Effector CD8-positive, alpha-beta T cell (primary cell): ENCODE data around the gene NOTCH3.

Experiments
- DNase-seq: peaks from one replicate; lab custom pipeline; 2025; lab: John Stamatoyannopoulos, UW

NOTCH3 gene

DNA sequence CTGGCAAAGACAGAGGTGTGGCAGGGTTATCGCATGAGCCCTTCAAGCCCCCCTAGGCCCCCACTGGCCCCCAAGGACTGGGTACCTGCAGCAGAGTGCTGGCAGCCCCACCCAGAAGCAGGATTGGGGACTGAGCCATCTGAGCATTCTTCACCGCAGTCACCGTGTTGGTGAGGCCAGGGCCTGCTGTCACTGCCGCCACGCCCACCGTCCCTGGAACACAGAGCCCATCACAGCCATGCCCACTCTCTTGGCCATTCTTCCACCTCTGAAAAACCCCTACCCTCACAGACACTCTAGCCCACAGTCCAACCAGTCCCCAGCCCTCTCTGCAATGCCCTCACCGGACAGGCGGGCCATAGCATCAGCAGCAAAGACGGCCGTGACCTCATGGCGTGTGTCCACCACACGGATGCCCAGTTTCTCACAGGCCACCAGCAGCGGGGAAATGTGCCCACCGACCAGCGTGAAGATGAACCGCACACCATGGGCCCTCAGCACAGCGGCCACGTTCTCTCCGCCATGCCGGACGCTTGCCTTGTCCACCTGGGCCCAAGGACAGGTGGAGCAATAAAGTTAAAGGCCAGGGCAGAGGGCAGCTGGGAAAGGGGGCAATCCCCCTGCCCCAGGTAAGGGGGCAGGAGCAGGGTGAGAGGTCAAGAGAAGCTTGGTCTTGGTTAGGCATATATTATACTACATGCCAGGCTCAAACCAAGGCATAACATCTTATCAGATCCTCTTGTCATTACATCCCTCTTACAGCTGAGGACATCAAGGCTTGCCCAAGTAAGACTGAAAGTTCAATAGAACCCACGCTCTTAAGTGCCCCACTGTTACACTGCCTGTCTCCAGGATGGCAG is 77.5 kb downstream of the NOTCH3 start:
- no peak for DNase-seq

DNA sequence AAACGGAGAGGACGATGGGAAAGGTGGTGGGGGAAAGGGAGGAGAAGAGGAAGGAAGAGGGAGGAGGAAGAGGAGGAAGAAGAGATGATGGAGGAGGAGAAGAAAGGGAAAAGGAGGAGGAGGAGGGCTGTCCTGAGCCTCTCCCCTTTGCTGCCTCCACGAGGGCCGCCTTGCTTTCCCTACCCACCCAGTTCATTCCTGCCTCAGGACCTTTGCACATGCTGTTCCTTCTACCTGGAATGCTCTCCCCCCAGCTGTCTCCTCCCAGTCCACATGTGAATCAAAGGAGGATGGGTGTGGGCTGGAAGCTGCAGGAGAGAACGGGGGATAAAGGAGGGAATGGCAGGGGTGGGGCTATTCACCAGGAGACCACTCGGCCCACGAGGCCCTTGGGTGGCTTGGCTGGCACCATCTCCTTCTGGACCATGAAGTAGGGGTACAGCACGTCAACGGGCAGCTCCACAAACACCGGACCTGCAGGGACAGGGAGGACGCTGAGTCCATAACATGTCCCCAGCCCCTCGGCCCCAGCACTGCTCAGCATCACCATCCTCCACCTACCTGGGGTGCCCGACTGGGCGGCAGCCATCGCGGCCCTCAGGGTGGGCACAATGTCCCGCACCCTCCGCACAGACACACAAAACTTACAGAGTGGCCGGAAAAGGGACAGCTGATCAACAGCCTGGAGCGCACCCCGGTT is 78.3 kb downstream of the NOTCH3 start:
- DNase-seq, result no peak

DNA sequence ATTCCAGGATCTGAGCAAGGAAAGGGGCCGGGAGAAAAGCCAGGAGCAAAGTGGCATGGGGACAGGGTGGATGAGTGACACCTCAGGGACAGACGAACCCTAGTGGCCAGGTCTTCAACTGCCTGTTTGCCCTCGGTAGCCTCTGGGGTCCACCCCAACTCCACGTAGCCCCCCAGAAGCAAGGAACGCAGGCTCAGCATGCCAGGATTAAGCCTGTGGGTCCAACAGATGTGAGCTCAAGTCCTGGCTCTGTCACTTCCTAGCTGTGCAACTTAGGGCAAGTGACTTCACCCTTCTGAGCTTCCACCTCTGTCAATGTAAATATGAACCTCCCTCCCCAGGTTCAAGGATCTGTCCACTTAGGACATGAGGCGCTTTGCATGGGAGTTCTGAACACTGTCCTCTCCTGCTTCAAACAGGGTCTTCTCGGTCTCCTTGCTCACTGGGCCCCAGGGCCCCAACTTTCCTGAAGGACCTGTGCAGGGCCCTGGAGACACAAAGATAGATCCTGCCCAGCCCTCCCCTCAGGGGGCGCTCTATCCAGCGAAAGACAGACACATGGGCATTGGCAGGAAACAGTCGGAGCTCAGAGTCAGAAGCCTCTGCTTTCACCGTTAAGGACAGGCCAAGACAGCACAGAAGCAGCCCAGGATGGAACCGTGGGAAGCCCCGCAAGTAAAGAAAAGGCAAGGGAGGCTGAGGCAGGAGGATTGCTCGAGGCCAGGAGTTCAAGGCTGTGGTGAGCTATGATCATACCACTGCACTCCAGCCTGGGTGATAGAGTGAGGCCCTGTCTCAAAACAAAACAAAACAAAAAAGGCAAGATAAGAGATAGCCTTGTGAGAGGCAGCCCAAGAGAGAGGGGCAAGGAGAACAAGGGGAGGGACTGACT is 80.4 kb downstream of the NOTCH3 start:
- no peak for DNase-seq

DNA sequence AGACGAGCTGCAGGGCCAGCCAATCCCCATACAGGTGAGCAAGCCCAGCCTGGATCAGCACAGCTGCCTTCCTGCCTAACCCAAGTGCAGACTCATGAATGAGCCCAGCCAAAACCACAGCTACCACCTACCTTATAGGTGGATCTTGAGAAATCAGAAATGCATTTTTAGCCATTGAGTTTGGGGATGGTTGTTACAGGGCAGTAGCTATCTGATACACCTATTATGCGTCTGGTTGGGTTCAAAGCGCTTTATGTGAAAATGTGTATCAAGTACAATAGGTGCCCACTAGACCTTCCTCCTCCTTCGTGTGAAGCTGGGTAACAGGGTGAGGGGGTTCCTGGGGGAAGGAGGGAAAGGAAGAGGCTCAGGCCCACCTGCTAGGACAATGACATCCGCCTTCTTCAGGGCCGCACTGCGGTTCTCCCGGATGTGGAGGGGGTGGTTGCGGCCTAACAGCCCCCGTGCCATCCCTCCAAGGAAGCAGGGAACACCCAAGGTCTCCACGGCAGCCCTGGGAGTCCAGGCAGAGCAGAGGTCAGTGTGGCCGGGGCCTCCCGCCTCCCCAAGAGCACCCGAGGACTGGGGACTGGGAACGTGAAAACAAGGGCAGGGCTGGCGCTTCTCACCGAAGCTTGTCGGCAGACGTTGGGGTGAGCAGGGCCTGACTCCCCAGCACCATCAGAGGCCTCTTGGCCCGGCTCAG is 81.9 kb downstream of the NOTCH3 start:
- DNase-seq, result no peak

DNA sequence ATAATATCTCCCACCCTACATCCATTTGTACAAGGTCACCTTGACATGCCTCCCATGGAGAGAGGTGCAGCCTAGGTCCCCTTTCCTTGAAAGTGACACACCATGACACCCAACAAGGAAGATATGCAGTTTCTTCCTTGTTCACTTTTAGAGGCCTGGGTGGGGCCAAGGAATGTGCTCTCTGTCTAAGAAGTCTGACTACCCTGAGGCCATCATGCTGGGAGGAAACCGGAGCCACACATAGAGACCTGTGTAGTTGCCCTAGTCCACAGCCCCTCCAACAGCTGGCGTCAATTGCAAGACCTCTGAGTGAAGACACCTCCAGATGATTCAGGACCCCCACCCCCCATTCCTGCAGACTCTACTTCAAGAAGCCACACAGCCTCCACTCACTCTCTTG is 82.5 kb downstream of the NOTCH3 start:
- no peak for DNase-seq

DNA sequence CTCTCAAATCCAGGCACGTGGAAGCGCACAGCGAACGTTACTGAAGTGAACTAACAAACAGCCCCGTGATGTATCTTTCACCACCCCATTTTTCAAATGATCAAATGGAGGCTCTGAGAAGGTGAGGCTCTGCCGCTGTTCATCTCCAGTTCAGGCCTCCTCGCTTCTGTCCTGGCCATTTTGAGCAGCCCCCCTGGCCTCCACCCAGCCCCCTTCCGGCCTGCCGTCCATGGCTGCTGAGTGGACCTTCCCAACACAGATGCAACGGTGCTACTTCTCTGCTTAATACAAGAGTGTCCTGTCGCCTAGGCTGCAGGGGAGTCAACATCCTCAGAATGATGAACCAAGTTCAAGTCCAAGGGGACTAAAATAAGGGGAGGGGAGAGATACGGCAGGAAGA is 83.9 kb downstream of the NOTCH3 start:
- no peak for DNase-seq

DNA sequence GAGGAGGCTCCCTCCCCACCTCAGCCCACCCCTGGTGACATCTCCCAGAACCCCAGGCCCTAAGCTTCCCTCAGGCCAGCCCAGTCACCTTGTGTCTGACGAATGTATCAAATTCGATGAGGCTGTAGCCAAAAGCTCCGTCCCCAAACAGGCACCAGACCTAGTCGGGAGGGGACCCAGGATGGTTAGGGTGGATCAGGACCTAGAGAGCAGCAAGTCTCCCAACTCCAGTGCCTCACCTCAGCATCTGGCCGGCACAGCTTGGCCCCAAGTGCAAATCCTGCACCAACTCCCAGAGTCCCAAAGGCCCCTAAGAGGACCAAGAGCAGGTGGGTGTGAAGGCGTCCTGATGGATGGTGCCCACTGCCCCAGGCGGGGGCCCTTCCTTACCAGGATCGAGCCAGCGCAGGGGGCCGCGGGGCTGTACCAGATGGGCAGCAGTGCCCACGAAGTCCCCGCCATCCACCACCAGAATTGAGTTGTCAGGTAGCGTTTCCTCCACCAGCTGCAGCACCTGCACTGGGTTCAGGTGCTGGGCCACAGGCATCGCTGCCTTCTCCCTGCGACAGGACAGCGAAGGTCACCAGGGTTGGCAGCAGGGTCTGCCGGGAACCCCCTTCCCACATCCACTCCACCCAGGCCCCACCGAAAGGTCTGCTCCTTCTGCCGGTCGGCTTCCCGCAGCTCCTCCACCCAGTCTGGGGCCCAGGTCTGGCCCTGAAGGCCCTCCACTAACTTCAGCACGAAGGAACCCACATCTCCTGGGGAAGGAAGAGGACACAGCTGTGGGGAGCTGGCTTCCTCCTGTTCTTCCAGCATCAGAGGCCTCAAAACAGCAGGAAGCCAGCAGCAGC is 84.8 kb downstream of the NOTCH3 start:
- no peak for DNase-seq

DNA sequence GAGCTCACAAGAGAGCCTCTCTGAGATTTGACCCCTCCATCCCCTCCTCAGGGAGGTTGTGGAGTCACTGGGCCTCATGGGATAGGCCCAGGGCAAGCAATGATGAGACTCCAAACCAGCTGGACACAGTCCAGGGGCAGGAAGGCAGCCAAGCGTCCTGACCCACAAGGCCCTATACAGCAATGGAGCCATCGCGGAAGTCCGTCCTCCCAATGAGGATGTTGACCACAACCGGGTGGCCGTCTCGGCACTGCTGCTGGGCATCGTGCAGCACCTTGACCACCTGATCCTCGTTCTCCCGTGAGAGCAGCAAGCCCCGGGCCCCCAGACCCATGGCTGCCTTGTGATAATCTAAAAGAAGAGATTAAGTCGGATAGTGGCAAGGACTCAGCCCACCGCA is 85.7 kb downstream of the NOTCH3 start:
- no peak for DNase-seq

DNA sequence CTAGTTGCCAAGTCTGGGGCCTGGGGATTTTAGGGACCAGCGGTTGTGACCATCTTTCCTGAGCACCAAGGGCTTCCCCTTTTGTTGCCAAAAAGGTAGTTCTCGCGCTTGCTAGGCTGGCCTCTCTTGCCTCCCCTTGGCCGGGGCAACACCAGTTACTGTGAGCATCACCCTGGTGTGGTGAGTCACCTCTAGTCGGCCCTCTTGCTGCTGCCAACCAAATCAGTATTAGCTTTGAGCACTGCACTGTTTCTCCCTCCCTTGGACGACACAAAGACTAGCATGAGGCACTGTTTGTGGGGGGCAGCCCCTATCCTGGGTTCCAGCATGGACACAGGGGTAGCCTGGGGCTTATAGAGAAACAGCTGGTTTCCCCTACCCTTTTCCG is 86.6 kb downstream of the NOTCH3 start:
- no peak for DNase-seq

DNA sequence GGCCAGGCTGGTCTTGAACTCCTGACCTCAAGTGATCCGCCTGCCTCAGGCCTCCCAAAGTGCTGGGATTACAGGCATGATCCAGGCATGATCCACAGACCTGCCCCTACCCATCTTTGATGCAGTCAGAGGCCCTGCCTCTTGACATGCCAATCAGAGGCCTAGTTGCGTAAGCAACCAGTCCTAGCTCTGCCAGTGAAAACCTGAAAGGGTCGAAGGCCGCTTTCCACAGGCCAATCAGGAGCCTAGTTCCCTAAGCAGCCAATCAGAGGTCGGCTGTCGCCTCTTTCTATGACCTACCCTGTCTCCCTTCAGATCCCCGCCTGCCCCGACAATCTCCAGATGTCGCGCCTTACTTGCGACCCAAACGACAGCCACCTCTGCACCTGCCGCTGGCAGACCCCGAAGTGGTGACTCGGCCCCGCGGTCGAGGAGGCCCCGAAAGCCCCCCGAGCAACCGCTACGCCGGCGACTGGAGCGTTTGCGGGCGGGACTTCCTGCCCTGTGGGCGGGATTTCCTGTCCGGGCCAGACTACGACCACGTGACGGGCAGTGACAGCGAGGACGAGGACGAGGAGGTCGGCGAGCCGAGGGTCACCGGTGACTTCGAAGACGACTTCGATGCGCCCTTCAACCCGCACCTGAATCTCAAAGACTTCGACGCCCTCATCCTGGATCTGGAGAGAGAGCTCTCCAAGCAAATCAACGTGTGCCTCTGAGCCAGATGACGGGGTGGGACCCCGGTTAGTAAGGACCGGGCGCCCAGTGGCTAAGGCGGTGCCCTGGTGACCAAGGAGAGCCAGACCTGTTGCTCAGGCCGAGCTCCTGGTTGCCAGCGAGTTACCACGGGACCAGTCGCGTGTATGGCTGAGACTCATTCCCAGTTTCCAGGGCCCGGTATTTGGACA is 87.3 kb downstream of the NOTCH3 start:
- no peak for DNase-seq

DNA sequence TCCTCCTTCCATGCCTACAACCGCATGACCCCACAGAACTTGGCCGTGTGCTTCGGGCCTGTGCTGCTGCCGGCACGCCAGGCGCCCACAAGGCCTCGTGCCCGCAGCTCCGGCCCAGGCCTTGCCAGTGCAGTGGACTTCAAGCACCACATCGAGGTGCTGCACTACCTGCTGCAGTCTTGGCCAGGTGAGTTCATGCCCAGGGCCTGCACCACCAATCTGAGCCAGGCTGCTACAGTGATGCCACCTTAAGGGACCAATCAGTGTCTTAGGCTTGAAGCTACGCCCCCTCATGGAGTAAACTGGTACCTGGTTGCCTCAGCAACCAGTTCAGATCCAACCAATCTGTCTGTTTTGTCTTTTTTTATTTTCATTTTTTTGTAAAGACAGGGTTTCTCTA is 88.4 kb downstream of the NOTCH3 start:
- no peak for DNase-seq

DNA sequence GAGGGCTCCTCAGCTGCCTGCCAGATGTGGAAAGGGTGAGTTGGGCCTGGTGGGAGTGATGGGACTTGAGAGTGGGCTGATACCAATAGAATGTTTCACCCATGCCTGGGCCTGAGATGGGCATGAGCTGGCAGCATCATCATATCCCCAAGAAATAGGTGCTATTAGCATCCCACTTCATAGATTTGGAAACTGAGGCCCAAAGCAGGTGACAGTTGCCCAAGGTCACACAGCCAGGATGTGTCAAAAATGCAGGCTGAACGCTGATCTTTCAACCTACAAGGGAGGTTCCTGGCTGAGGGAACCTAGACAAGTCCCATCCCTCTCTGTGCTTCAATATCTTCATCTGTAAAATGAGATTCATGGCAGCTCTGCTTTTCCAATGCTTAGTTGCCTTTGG is 89.0 kb downstream of the NOTCH3 start:
- DNase-seq, result no peak

DNA sequence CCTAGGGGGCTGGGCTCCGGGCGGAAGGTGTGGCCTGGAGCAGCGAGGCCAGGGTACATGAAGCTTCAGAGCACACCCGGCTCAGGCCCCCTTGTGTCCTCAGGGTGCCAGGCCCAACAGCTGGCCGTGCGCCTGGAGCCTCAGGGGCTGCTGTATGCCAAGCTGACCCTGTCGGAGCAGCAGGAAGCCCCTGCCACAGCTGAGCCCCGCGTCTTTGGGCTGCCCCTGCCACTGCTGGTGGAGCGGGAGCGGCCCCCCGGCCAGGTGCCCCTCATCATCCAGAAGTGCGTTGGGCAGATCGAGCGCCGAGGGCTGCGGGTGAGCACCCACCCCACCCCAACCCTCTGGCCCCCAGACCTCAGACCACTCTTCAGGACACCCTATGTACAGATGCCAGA is 90.4 kb downstream of the NOTCH3 start:
- no peak for DNase-seq

DNA sequence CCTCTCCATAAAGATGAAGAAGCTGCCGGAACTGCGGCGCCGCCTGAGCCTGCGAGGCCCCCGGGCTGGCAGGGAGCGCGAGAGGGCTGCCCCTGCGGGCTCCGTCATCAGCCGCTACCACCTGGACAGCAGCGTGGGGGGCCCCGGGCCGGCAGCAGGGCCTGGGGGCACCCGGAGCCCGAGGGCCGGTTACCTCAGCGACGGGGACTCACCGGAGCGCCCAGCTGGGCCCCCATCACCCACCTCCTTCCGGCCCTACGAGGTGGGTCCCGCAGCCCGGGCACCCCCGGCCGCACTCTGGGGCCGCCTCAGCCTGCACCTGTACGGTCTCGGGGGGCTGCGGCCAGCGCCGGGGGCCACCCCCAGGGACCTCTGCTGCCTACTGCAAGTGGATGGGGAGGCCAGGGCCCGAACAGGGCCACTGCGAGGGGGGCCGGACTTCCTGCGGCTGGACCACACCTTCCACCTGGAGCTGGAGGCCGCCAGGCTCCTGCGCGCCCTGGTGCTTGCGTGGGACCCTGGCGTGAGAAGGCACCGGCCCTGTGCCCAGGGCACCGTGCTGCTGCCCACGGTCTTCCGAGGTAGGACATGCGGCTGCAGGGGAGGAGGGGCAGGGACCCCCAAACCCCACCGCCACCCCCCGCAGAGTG is 90.9 kb downstream of the NOTCH3 start:
- DNase-seq, result no peak
